B cell (primary cell): ENCODE data around the gene RPL36. TPM values are rescaled to one million over a fixed set of nuclear protein-coding genes. Genes with fewer than 3 reads are reported as not detected.

Experiments
- ATAC-seq: fragments of 200-7000 bp; cut with Tn5 transposase; one replicate; pipeline ENCODE4 v1.10.0; 2021; ENCODE audit warnings: low read depth, mild to moderate bottlenecking, moderate number of reproducible peaks, moderate library complexity
- CTCF ChIA-PET: fragments of 350-600 bp; sonication (Branson Sonifier 250); formaldehyde crosslinking; loops from one replicate; lab custom pipeline; 2021; ENCODE audit warnings: antibody characterized with exemption, inconsistent platforms; lab: Charles Lee
- POLR2A ChIA-PET: fragments of 350-600 bp; sonication (Branson Sonifier 250); formaldehyde crosslinking; loops from one replicate; lab custom pipeline; 2021; ENCODE audit warnings: antibody characterized with exemption; lab: Charles Lee
- DNase-seq: peaks from one replicate; pipeline ENCODE4 v3.0.0; 2013
- H2AFZ ChIP-seq: 2 replicates; pipeline ENCODE4 v1.6.1; 2012; ENCODE audit warnings: mild to moderate bottlenecking, low read depth, low read length; ENCODE audit not compliant: insufficient read depth, poor library complexity, severe bottlenecking
- H3K27ac ChIP-seq, 2 donors: 1 replicate in 1 of 2; 2 replicates in 1 of 2; pipeline ENCODE4 v1.5.1; 2012 to 2013; ENCODE audit warnings: low read length in 2 of 2, mild to moderate bottlenecking in 2 of 2, moderate library complexity in 1 of 2
- H3K27me3 ChIP-seq, 4 experiments: fragments of 200-600 bp in 1 of 4; sonication (generic) in 1 of 4; replicated peaks in 1 of 4; 1 replicate in 2 of 4; 2 replicates in 2 of 4; pipeline versions ENCODE4 v1.6.1 to v1.7.0; 2013 to 2016; ENCODE audit warnings: low read length in 3 of 4, mild to moderate bottlenecking in 2 of 4, mixed read lengths in 1 of 4, moderate library complexity in 1 of 4; ENCODE audit not compliant: insufficient read depth in 4 of 4, control insufficient read depth in 3 of 4; ENCODE audit errors: control extremely low read depth in 1 of 4
- H3K36me3 ChIP-seq, 2 experiments: replicated peaks in 1 of 2; 1 replicate in 1 of 2; 2 replicates in 1 of 2; pipeline versions ENCODE4 v1.6.1 to v1.7.1; 2013; ENCODE audit warnings: low read length in 1 of 2; ENCODE audit not compliant: insufficient read depth in 2 of 2, control insufficient read depth in 1 of 2; ENCODE audit errors: control extremely low read depth in 1 of 2, extremely low read depth in 1 of 2
- H3K4me1 ChIP-seq, 2 donors: fragments of 200-600 bp in 1 of 2; sonication (generic) in 1 of 2; 1 replicate in 1 of 2; 2 replicates in 1 of 2; pipeline versions ENCODE4 v1.5.1 to v1.6.1; 2013 to 2017; ENCODE audit warnings: low read length in 2 of 2; ENCODE audit not compliant: control insufficient read depth in 2 of 2, insufficient read depth in 2 of 2
- H3K4me2 ChIP-seq: replicated peaks from 2 replicates; pipeline ENCODE3; 2012; ENCODE audit warnings: mild to moderate bottlenecking, low read depth, low read length; ENCODE audit not compliant: poor library complexity, severe bottlenecking
- H3K4me3 ChIP-seq, 5 experiments: fragments of 200-600 bp in 1 of 5; sonication (generic) in 1 of 5; 1 replicate in 3 of 5; 2 replicates in 2 of 5; pipeline versions ENCODE4 v1.5.1 to v1.7.0; 2011 to 2016; ENCODE audit warnings: low read length in 4 of 5, mild to moderate bottlenecking in 4 of 5, low read depth in 2 of 5, control low read depth in 1 of 5, moderate library complexity in 1 of 5; ENCODE audit not compliant: insufficient read depth in 1 of 5; ENCODE audit errors: control extremely low read depth in 1 of 5, extremely low read depth in 1 of 5
- H3K79me2 ChIP-seq: fragments of 200-600 bp; sonication (generic); one replicate; pipeline ENCODE4 v1.6.0; 2016; ENCODE audit warnings: low read length; ENCODE audit not compliant: control insufficient read depth, insufficient read depth
- H3K9ac ChIP-seq: fragments of 200-600 bp; sonication (generic); 2 replicates; pipeline ENCODE4 v1.6.1; 2017; ENCODE audit warnings: mild to moderate bottlenecking, low read length, moderate library complexity
- H3K9me3 ChIP-seq, 3 donors: one replicate each; pipeline versions ENCODE4 v1.6.1 to v1.7.1; 2013; ENCODE audit warnings: low read length in 2 of 3; ENCODE audit not compliant: control insufficient read depth in 2 of 3, insufficient read depth in 1 of 3; ENCODE audit errors: control extremely low read depth in 1 of 3
- H4K20me1 ChIP-seq: 2 replicates; pipeline ENCODE4 v1.6.0; 2012; ENCODE audit warnings: mild to moderate bottlenecking, low read length; ENCODE audit not compliant: insufficient read depth, control insufficient read depth, poor library complexity, severe bottlenecking
- H3K27ac Mint-ChIP-seq: one replicate; pipeline ENCODE4 v1.8.0; 2021; ENCODE audit warnings: mixed read lengths
- H3K27me3 Mint-ChIP-seq: one replicate; pipeline ENCODE4 v1.8.0; 2021; ENCODE audit warnings: mixed read lengths
- H3K4me1 Mint-ChIP-seq: one replicate; pipeline ENCODE4 v1.8.0; 2021; ENCODE audit warnings: mixed read lengths
- H3K4me3 Mint-ChIP-seq: one replicate; pipeline ENCODE4 v1.8.0; 2021; ENCODE audit warnings: mixed read lengths
- H3K9me3 Mint-ChIP-seq: one replicate; pipeline ENCODE4 v1.8.0; 2022; ENCODE audit warnings: mixed read lengths; ENCODE audit not compliant: insufficient read depth
- EZH2 ChIP-seq: IDR thresholded peaks from 2 replicates; pipeline ENCODE4 v1.6.1; 2012; ENCODE audit warnings: borderline replicate concordance, low read depth, mild to moderate bottlenecking, moderate library complexity, low read length; ENCODE audit not compliant: insufficient read depth, poor library complexity, severe bottlenecking
- WGBS: methylation state at CpG from one replicate; pipeline ENCODE4 v1.1.5; 2013; ENCODE audit warnings: missing lambda C conversion rate; ENCODE audit not compliant: insufficient coverage; 5-methylcytosine and 5-hydroxymethylcytosine counted together
- intact Hi-C: fragments of 100-400 bp; cut with micrococcal nuclease; formaldehyde crosslinking; loops from one replicate; pipeline ENCODE4 v1.10.0; 2022
- polyA plus RNA-seq: library from polyadenylated mRNA; depleted of rRNA; stranded (reverse); fragments of >200 nt; gene quantifications from 2 replicates; pipeline ENCODE4 v1.2.3, GENCODE V29; 2012
- total RNA-seq, 2 donors: library from RNA; stranded (reverse); fragments of 120-200 nt in 1 of 2; gene quantifications; 1 replicate in 1 of 2; 2 replicates in 1 of 2; pipeline versions ENCODE4 v1.2.3 to v1.2.4, GENCODE V29; 2013 to 2022
- TF ChIP-seq, protein P1 (sequence below): fragments of 200-600 bp; IDR thresholded peaks from one replicate; pipeline ENCODE4 v1.8.0; 2022; ENCODE audit warnings: antibody characterized with exemption, mild to moderate bottlenecking

The RPL36 gene
- total and polyA plus RNA-seq, 2 donors (not counting 1 experiment from before 2014, with no cell fraction given) = 899 to 983 TPM

- no peaks in the 10 kb centered on the region for H3K9me3 Mint-ChIP-seq
Measured at GRCh38 chr19:5719961-5720790, 30.1 kb downstream of the RPL36 start, which contains the start of the genes CATSPERD and LONP1. Gene CATSPERD (plus strand): TSS chr19:5720637. CDS start chr19:5720738, 101 bp downstream. Gene LONP1 (minus strand): TSS chr19:5720146. CDS start chr19:5720132, 14 bp downstream.

More at GRCh38 chr19:5719961-5720790, 30.1 kb downstream of the RPL36 start, which contains the start of the genes CATSPERD and LONP1:
- H3K27ac Mint-ChIP-seq = peak within 1 kb of the TSS; percentile 99
- peaks cover 27% of the 10 kb centered on the region for H3K4me1 Mint-ChIP-seq
- intact Hi-C loops = loop anchor here (1.0 to 5.0 kb wide), 4 partner anchors 30 to 1802 kb away; partner anchors contain the start of genes MCOLN1, RPL36, SAFB and VMAC
- ChIA-PET POLR2A (interaction anchor here (0.6 to 2.4 kb wide), 9 partner anchors 31 to 1790 kb away, joined by 4 to 10 read pairs (median 5); partner anchors contain the start of genes DPP9, RPL36, SAFB and SAFB2), CTCF (interaction anchor here (0.8 to 4.2 kb wide), 3 partner anchors 8 to 33 kb away, joined by 3 to 31 read pairs (median 10); partner anchors contain the start of gene RPL36)
- Histone ChIP-seq H2AFZ (peak within 1 kb of the TSS; percentile 88), H3K27ac (peak within 1 kb of the TSS; percentile 87 to 98), H4K20me1 (peaks cover 21% of the 10 kb centered on the region), H3K4me2 (peak within 1 kb of the TSS; percentile 94), H3K79me2 (peaks cover 40% of the 10 kb centered on the region), H3K36me3 (peaks cover 0 to 6% of the 10 kb centered on the region in 2 experiments), H3K4me1 (peaks cover 12 to 26% of the 10 kb centered on the region in 2 donors), H3K9ac (peak within 1 kb of the TSS; percentile 92), H3K4me3 (peak within 1 kb of the TSS; percentile 73 to 95 (median 91)), H3K27me3 (no peaks in the 10 kb centered on the region), H3K9me3 (peaks cover 0 to 8% (median 0%) of the 10 kb centered on the region in 3 donors)
- WGBS = under 1% methylated on average over 90 of the region's 90 CpGs
- peak within 1 kb of the TSS; percentile 95 for H3K4me3 Mint-ChIP-seq
- peak; percentile 86 for ATAC-seq
- TF ChIP-seq, protein P1, sequence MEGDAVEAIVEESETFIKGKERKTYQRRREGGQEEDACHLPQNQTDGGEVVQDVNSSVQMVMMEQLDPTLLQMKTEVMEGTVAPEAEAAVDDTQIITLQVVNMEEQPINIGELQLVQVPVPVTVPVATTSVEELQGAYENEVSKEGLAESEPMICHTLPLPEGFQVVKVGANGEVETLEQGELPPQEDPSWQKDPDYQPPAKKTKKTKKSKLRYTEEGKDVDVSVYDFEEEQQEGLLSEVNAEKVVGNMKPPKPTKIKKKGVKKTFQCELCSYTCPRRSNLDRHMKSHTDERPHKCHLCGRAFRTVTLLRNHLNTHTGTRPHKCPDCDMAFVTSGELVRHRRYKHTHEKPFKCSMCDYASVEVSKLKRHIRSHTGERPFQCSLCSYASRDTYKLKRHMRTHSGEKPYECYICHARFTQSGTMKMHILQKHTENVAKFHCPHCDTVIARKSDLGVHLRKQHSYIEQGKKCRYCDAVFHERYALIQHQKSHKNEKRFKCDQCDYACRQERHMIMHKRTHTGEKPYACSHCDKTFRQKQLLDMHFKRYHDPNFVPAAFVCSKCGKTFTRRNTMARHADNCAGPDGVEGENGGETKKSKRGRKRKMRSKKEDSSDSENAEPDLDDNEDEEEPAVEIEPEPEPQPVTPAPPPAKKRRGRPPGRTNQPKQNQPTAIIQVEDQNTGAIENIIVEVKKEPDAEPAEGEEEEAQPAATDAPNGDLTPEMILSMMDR = peak; percentile 86
- no peak for TF ChIP-seq EZH2
- peak; percentile 100 for DNase-seq
- H3K27me3 Mint-ChIP-seq = peaks cover 3% of the 10 kb centered on the region
